Fibroblast of lung (primary cell): Measurements from ENCODE around the gene CLEC17A. TPM values are rescaled to one million over a fixed set of nuclear protein-coding genes. Genes with fewer than 3 reads are reported as not detected.

ENCODE experiments used
- DNase-seq, 2 donors: peaks; one replicate each; pipeline versions ENCODE4 v3.0.0 to v3.0.0-alpha.2; 2010; ENCODE audit warnings: low read depth in 2 of 2
- H2AFZ ChIP-seq: 2 replicates; pipeline ENCODE4 v1.5.1; 2012; ENCODE audit warnings: low read length, control low read depth, inconsistent platforms
- H3K27ac ChIP-seq: 2 replicates; pipeline ENCODE4 v1.5.1; 2011; ENCODE audit warnings: low read length, control low read depth; ENCODE audit not compliant: insufficient read depth
- H3K27me3 ChIP-seq: 2 replicates; pipeline ENCODE4 v1.5.1; 2011; ENCODE audit warnings: mild to moderate bottlenecking, low read length; ENCODE audit not compliant: control insufficient read depth, insufficient read depth
- H3K36me3 ChIP-seq: 2 replicates; pipeline ENCODE4 v1.5.1; 2011; ENCODE audit warnings: low read length; ENCODE audit not compliant: control insufficient read depth, insufficient read depth
- H3K4me1 ChIP-seq: 2 replicates; pipeline ENCODE4 v1.5.1; 2011; ENCODE audit warnings: low read length; ENCODE audit not compliant: control insufficient read depth, insufficient read depth; ENCODE audit errors: extremely low read depth
- H3K4me2 ChIP-seq: 2 replicates; pipeline ENCODE4 v1.5.1; 2011; ENCODE audit warnings: low read length, control low read depth; ENCODE audit not compliant: insufficient read depth; ENCODE audit errors: extremely low read depth
- H3K4me3 ChIP-seq, 4 experiments: fragments of 200-600 bp in 1 of 4; sonication (generic) in 1 of 4; replicated peaks in 1 of 4; 2 replicates each; pipeline ENCODE4 v1.5.1; 2011 to 2016; ENCODE audit warnings: low read length in 4 of 4, low read depth in 3 of 4, mild to moderate bottlenecking in 3 of 4, control low read depth in 2 of 4, inconsistent platforms in 1 of 4, mixed read lengths in 1 of 4; ENCODE audit not compliant: insufficient read depth in 1 of 4; ENCODE audit errors: control extremely low read depth in 1 of 4
- H3K79me2 ChIP-seq: 2 replicates; pipeline ENCODE4 v1.5.1; 2012; ENCODE audit warnings: mild to moderate bottlenecking, low read length, inconsistent platforms; ENCODE audit not compliant: control insufficient read depth, insufficient read depth
- H3K9ac ChIP-seq: 2 replicates; pipeline ENCODE4 v1.5.1; 2011; ENCODE audit warnings: mild to moderate bottlenecking, low read length, control low read depth; ENCODE audit not compliant: insufficient read depth
- H3K9me3 ChIP-seq: 2 replicates; pipeline ENCODE4 v1.5.1; 2012; ENCODE audit warnings: low read depth, low read length; ENCODE audit not compliant: control insufficient read depth, insufficient read depth
- H4K20me1 ChIP-seq: 2 replicates; pipeline ENCODE4 v1.5.1; 2011; ENCODE audit warnings: low read length; ENCODE audit not compliant: control insufficient read depth, insufficient read depth; ENCODE audit errors: extremely low read depth
- EZH2 ChIP-seq: IDR thresholded peaks from 2 replicates; pipeline ENCODE4 v1.5.1; 2012; ENCODE audit warnings: low read length, control low read depth, mild to moderate bottlenecking; ENCODE audit errors: missing control alignments
- polyA plus RNA-seq, 2 donors: library from polyadenylated mRNA; depleted of rRNA in 1 of 2; stranded (reverse) in 1 of 2; unstranded in 1 of 2; fragments of >200 nt; gene quantifications; 2 replicates each; pipeline ENCODE4 v1.2.1, GENCODE V29; 2011 to 2012; ENCODE audit warnings: missing spikeins in 1 of 2
- total RNA-seq: library from RNA; depleted of rRNA; stranded (reverse); fragments of >200 nt; gene quantifications from 2 replicates; pipeline ENCODE4 v1.2.1, GENCODE V29; 2014
- TF ChIP-seq, protein P1 (sequence below), 2 donors: IDR thresholded peaks in 1 of 2; conservative IDR thresholded peaks in 1 of 2; 1 replicate in 1 of 2; 2 replicates in 1 of 2; pipeline ENCODE4 v1.5.1; 2011 to 2012; ENCODE audit warnings: low read length in 2 of 2, control low read depth in 1 of 2, inconsistent platforms in 1 of 2, low read depth in 1 of 2, mild to moderate bottlenecking in 1 of 2

CLEC17A gene
- total and polyA plus RNA-seq, 2 donors (not counting 1 experiment from before 2014, with no cell fraction given), result 0.03 to 0.17 TPM

DNA sequence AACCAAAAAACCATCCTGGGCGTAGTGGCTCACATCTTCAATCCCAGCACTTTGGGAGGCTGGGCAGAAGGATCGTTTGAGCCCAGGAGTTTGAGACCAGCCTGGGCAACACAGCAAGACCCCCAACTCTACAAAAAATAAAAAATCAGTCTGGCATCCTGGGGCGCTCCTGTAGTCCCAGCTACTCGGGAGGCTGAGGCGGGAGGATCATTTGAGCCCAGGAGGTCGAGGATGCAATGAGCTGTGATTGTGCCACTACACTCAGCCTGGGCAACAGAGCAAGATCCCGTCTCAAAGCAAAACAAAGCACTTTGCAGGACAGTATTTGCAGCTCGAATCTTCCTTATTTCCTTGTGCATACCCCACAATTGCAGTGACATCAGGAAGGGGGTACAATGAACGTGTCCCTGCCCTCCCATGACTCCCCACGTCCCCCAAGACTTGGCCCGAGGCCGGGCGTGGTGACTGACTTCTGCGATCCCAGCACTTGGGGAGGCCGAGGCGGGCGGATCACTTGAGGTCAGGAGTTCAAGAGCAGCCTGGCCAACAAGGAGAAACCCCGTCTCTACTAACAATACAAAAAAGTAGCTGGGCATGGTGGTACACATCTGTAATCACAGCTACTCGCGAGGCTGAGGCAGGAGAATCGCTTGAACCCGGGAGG, 11.9 kb upstream of the CLEC17A start:
- Histone ChIP-seq H3K79me2 (peaks cover 18% of the 10 kb centered on the region), H3K36me3 (peaks cover 5% of the 10 kb centered on the region), H2AFZ (no peak overlapping the region), H3K9ac (peak overlapping the region; percentile 85), H4K20me1 (no peaks in the 10 kb centered on the region), H3K4me1 (peaks cover 6% of the 10 kb centered on the region), H3K27me3 (no peaks in the 10 kb centered on the region), H3K9me3 (no peaks in the 10 kb centered on the region), H3K4me2 (peak overlapping the region; percentile 84), H3K4me3 (peak overlapping the region; percentile 90 to 100 (median 97)), H3K27ac (peak overlapping the region; percentile 68)
- no peak for TF ChIP-seq EZH2
- TF ChIP-seq, protein P1, sequence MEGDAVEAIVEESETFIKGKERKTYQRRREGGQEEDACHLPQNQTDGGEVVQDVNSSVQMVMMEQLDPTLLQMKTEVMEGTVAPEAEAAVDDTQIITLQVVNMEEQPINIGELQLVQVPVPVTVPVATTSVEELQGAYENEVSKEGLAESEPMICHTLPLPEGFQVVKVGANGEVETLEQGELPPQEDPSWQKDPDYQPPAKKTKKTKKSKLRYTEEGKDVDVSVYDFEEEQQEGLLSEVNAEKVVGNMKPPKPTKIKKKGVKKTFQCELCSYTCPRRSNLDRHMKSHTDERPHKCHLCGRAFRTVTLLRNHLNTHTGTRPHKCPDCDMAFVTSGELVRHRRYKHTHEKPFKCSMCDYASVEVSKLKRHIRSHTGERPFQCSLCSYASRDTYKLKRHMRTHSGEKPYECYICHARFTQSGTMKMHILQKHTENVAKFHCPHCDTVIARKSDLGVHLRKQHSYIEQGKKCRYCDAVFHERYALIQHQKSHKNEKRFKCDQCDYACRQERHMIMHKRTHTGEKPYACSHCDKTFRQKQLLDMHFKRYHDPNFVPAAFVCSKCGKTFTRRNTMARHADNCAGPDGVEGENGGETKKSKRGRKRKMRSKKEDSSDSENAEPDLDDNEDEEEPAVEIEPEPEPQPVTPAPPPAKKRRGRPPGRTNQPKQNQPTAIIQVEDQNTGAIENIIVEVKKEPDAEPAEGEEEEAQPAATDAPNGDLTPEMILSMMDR (conservative IDR thresholded peaks at IDR 0.05 in 1 of 2, IDR thresholded peaks at IDR 0.05 in 1 of 2; ENCODE audit: low read depth in 1 of 2, low read length in 2 of 2), result no peak
- no peak for DNase-seq

DNA sequence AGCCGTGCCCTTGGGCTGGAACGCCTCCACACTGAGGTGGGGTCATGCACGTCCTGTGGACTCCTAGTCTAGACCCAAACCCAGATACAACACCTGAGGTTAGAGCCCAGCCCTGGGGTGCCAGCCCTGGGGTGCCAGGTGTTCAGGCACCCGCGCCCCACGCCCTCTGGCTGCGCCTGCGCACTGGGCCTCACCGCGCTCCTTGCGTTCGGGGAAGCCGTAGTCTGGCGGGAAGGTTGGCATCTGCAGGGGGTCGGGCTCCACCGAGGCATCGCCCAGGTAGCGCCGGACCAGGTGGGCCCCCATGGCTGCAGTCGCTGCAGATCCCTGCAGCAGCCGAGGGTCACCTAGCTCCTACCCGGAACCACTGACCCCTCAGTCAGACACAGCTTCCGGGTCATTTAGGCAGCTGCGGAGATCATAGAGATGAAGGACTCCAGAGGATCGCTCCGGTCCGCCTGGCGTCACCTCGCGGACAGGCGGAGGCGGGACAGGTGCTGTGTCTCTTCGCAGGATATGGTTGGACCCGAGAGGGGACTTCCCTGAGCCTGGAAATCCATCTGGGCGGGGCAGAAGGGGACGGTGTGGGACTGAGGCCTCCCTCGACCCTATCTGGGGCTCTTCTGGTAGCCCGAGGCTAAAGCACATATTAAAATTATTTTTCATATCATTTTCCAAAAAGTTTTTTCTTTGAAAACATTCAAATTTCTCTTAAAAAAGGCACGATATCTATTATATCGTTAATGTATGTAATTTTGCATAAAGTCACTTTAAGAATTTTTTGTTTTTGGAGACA, 11.0 kb upstream of the CLEC17A start, which contains the start of gene NDUFB7:
TSS of gene NDUFB7 (minus strand) at position 372 of the 796 bp plus-strand sequence. CDS start at position 306, 66 bp downstream.
- TF ChIP-seq EZH2, result no peak
- TF ChIP-seq, protein P1 (conservative IDR thresholded peaks at IDR 0.05 in 1 of 2, IDR thresholded peaks at IDR 0.05 in 1 of 2; ENCODE audit: low read depth in 1 of 2, low read length in 2 of 2), result peak; percentile 51 to 62
- Histone ChIP-seq H3K79me2 (peaks cover 18% of the 10 kb centered on the region), H3K27ac (peak within 1 kb of the TSS; percentile 68), H3K36me3 (peaks cover 5% of the 10 kb centered on the region), H2AFZ (peak within 1 kb of the TSS; percentile 96), H4K20me1 (no peaks in the 10 kb centered on the region), H3K27me3 (no peaks in the 10 kb centered on the region), H3K4me1 (peaks cover 6% of the 10 kb centered on the region), H3K9me3 (no peaks in the 10 kb centered on the region), H3K4me3 (peak within 1 kb of the TSS; percentile 90 to 100 (median 97)), H3K4me2 (peak within 1 kb of the TSS; percentile 84), H3K9ac (peak within 1 kb of the TSS; percentile 85)
- DNase-seq, result peak; percentile 94 to 96

DNA sequence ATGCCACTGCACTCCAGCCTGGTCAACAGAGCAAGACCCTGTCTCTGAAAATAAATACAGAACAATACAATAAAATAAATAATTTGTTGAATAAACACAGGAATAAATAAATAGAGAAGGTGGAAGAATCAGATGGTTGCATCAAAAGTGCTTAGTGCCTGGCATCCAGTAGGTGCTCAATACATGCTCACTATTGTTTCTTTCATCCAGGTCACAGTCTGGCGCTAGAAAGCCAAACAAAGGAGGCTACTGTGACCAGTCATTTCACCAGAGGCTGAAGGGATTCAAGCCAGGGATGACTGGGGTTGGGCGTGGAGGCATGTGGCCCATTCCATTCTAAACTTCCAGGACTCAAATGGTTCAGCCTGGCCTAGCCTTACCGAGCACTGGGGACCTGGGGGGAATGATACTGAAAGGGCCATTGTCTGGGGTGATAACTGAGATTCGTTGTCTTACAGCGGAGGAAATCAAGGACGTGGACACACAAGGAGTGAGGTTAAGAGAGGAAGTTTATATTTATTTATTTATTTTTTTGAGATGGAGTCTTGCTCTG, 7.4 kb upstream of the CLEC17A start:
- TF ChIP-seq EZH2, result no peak
- TF ChIP-seq, protein P1 (conservative IDR thresholded peaks at IDR 0.05 in 1 of 2, IDR thresholded peaks at IDR 0.05 in 1 of 2; ENCODE audit: low read depth in 1 of 2, low read length in 2 of 2), result no peak
- no peaks in the 10 kb centered on the region for H4K20me1 ChIP-seq
- H3K9ac ChIP-seq, result no peak overlapping the region
- no peaks in the 10 kb centered on the region for H3K27me3 ChIP-seq
- no peaks in the 10 kb centered on the region for H3K36me3 ChIP-seq
- DNase-seq, result no peak
- H3K4me1 ChIP-seq, result peaks cover 6% of the 10 kb centered on the region
- no peaks in the 10 kb centered on the region for H3K9me3 ChIP-seq
- no peak overlapping the region for H3K27ac ChIP-seq
- H3K4me3 ChIP-seq, result no peak overlapping the region
- H3K4me2 ChIP-seq, result no peak overlapping the region
- peaks cover 14% of the 10 kb centered on the region for H3K79me2 ChIP-seq
- H2AFZ ChIP-seq, result no peak overlapping the region
